Peyer's patch (tissue), 4 donors: ENCODE results near the gene MLH3.

Experiments
- POLR2A ChIP-seq, 2 donors: fragments of 450-650 bp; IDR thresholded peaks; one replicate each; pipeline ENCODE4 v1.5.1; 2017; ENCODE audit warnings: antibody characterized with exemption in 2 of 2, mild to moderate bottlenecking in 2 of 2, moderate library complexity in 2 of 2
- TF ChIP-seq, protein P1 (sequence below), 6 experiments: fragments of 450-650 bp in 4 of 6; fragments of 200-600 bp in 2 of 6; sonication (generic) in 1 of 6; IDR thresholded peaks; one replicate each; pipeline ENCODE4 v1.5.1; 2017 to 2019; ENCODE audit warnings: antibody characterized with exemption in 6 of 6, mild to moderate bottlenecking in 3 of 6, moderate library complexity in 1 of 6

DNA sequence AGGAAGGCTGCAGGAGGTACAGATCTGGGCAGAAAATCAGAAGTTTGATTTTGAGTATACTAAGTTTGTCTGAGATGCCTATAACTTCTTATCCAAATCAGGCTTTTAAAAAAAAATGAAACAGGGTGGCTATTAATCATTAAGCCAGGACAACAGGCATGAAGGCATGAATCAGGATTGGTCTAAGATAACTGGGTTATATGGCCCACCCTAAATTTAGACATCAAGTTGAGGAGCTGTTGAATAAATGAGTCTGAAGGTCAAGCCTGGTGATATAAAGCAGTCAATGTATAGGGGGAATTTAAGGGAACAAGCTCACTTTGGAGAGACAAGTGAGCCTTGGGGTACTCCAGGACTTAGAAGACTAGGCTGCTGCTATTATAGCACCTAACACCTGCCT is 46.9 kb upstream of the MLH3 start:
- TF ChIP-seq POLR2A (IDR thresholded peaks at IDR 0.05): no peak
- TF ChIP-seq, protein P1, sequence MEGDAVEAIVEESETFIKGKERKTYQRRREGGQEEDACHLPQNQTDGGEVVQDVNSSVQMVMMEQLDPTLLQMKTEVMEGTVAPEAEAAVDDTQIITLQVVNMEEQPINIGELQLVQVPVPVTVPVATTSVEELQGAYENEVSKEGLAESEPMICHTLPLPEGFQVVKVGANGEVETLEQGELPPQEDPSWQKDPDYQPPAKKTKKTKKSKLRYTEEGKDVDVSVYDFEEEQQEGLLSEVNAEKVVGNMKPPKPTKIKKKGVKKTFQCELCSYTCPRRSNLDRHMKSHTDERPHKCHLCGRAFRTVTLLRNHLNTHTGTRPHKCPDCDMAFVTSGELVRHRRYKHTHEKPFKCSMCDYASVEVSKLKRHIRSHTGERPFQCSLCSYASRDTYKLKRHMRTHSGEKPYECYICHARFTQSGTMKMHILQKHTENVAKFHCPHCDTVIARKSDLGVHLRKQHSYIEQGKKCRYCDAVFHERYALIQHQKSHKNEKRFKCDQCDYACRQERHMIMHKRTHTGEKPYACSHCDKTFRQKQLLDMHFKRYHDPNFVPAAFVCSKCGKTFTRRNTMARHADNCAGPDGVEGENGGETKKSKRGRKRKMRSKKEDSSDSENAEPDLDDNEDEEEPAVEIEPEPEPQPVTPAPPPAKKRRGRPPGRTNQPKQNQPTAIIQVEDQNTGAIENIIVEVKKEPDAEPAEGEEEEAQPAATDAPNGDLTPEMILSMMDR (IDR thresholded peaks at IDR 0.05): no peak
